Measurements from ENCODE around the gene MTTP. TPM values are rescaled to one million over a fixed set of nuclear protein-coding genes. Genes with fewer than 3 reads are reported as not detected.

Gene MTTP
- total RNA-seq, 1 experiment from 2014 or later = 0.77 TPM

GRCh38 chr4:99645638-99646037, 71.0 kb downstream of the MTTP start:
- Histone ChIP-seq H3K27me3 (replicated peaks; ENCODE audit: control insufficient read depth, insufficient read depth, low read length) (no peaks in the 10 kb centered on the region; the same call in 1 of the 2 replicates), H3K36me3 (ENCODE audit: control insufficient read depth, insufficient read depth, low read length) (no peaks in the 10 kb centered on the region), H3K4me3 (ENCODE audit: low read depth, low read length) (no peak overlapping the region), H3K9me3 (no peaks in the 10 kb centered on the region), H3K4me1 (no peaks in the 10 kb centered on the region)
- H3K27me3 Mint-ChIP-seq (ENCODE audit: insufficient read depth, unreplicated experiment) = no peaks in the 10 kb centered on the region
- DNase-seq = no peak
- TF ChIP-seq CTCF (IDR thresholded peaks at IDR 0.05; ENCODE audit: insufficient read depth in 1 of 2, low read depth in 1 of 2, low read length in 1 of 2, severe bottlenecking in 1 of 2, unreplicated experiment in 1 of 2) = no peak
- BruUV-seq (replicated peaks) = no TSS peak
- H3K36me3 Mint-ChIP-seq (ENCODE audit: insufficient read depth, unreplicated experiment) = no peaks in the 10 kb centered on the region
- intact Hi-C loops (cut with micrococcal nuclease; ENCODE audit: unreplicated experiment) = no loop called here
- no peak overlapping the region for H3K27ac Mint-ChIP-seq (ENCODE audit: unreplicated experiment)
- POLR2A ChIA-PET = no interaction called here
- CTCF ChIA-PET = no interaction called here
- H3K9me3 Mint-ChIP-seq (ENCODE audit: unreplicated experiment) = no peaks in the 10 kb centered on the region
- no peak overlapping the region for H3K4me3 Mint-ChIP-seq (ENCODE audit: unreplicated experiment)
- H3K4me1 Mint-ChIP-seq (ENCODE audit: low read depth, unreplicated experiment) = no peaks in the 10 kb centered on the region

GRCh38 chr4:99647071-99647470, 72.4 kb downstream of the MTTP start:
- H3K36me3 ChIP-seq (ENCODE audit: control insufficient read depth, insufficient read depth, low read length) = no peaks in the 10 kb centered on the region
- no peak for DNase-seq
- Mint-ChIP-seq H3K27ac (ENCODE audit: unreplicated experiment) (no peak overlapping the region), H3K4me3 (ENCODE audit: unreplicated experiment) (no peak overlapping the region), H3K4me1 (ENCODE audit: low read depth, unreplicated experiment) (no peaks in the 10 kb centered on the region), H3K27me3 (ENCODE audit: insufficient read depth, unreplicated experiment) (no peaks in the 10 kb centered on the region), H3K36me3 (ENCODE audit: insufficient read depth, unreplicated experiment) (no peaks in the 10 kb centered on the region), H3K9me3 (ENCODE audit: unreplicated experiment) (no peaks in the 10 kb centered on the region)
- no TSS peak for BruUV-seq (replicated peaks)
- H3K27me3 ChIP-seq (replicated peaks; ENCODE audit: control insufficient read depth, insufficient read depth, low read length) = no peaks in the 10 kb centered on the region; the same call in 1 of the 2 replicates
- H3K9me3 ChIP-seq = no peaks in the 10 kb centered on the region
- H3K4me3 ChIP-seq (ENCODE audit: low read depth, low read length) = no peak overlapping the region
- ChIA-PET CTCF (no interaction called here), POLR2A (no interaction called here)
- intact Hi-C loops (cut with micrococcal nuclease; ENCODE audit: unreplicated experiment) = no loop called here
- TF ChIP-seq CTCF (IDR thresholded peaks at IDR 0.05; ENCODE audit: insufficient read depth in 1 of 2, low read depth in 1 of 2, low read length in 1 of 2, severe bottlenecking in 1 of 2, unreplicated experiment in 1 of 2) = no peak
- H3K4me1 ChIP-seq = no peaks in the 10 kb centered on the region

- Mint-ChIP-seq H3K27me3 (ENCODE audit: insufficient read depth, unreplicated experiment) (no peaks in the 10 kb centered on the region), H3K9me3 (ENCODE audit: unreplicated experiment) (no peaks in the 10 kb centered on the region)
Measured at GRCh38 chr4:99648321-99648720, 73.7 kb downstream of the MTTP start.

More at GRCh38 chr4:99648321-99648720, 73.7 kb downstream of the MTTP start:
- H3K27ac Mint-ChIP-seq (ENCODE audit: unreplicated experiment) = no peak overlapping the region
- ChIA-PET CTCF (no interaction called here), POLR2A (no interaction called here)
- no peak for DNase-seq
- intact Hi-C loops (cut with micrococcal nuclease; ENCODE audit: unreplicated experiment) = no loop called here
- no peak for TF ChIP-seq CTCF (IDR thresholded peaks at IDR 0.05; ENCODE audit: insufficient read depth in 1 of 2, low read depth in 1 of 2, low read length in 1 of 2, severe bottlenecking in 1 of 2, unreplicated experiment in 1 of 2)
- no peak overlapping the region for H3K4me3 ChIP-seq (ENCODE audit: low read depth, low read length)
- no peaks in the 10 kb centered on the region for H3K36me3 Mint-ChIP-seq (ENCODE audit: insufficient read depth, unreplicated experiment)
- no TSS peak for BruUV-seq (replicated peaks)
- no peaks in the 10 kb centered on the region for H3K4me1 ChIP-seq
- no peaks in the 10 kb centered on the region for H3K9me3 ChIP-seq
- no peaks in the 10 kb centered on the region; the same call in 1 of the 2 replicates for H3K27me3 ChIP-seq (replicated peaks; ENCODE audit: control insufficient read depth, insufficient read depth, low read length)
- no peaks in the 10 kb centered on the region for H3K36me3 ChIP-seq (ENCODE audit: control insufficient read depth, insufficient read depth, low read length)
- H3K4me3 Mint-ChIP-seq (ENCODE audit: unreplicated experiment) = no peak overlapping the region
- H3K4me1 Mint-ChIP-seq (ENCODE audit: low read depth, unreplicated experiment) = no peaks in the 10 kb centered on the region

Data from Caco-2 (cell line).